GM23338 (cell line): Measurements from ENCODE around the gene ABCA6. TPM values are rescaled to one million over a fixed set of nuclear protein-coding genes. Genes with fewer than 3 reads are reported as not detected.

Experiments
- ATAC-seq: fragments of 200-7000 bp; cut with Tn5 transposase; 3 replicates; pipeline ENCODE4 v1.9.1; 2020
- DNase-seq: peaks from one replicate; pipeline ENCODE4 v3.0.0-alpha.2; 2015; ENCODE audit warnings: low spot score
- H2AFZ ChIP-seq: fragments of 200-600 bp; sonication (generic); 2 replicates; pipeline ENCODE4 v1.8.0; 2016; ENCODE audit warnings: antibody characterized with exemption, mild to moderate bottlenecking, moderate library complexity
- H3F3A ChIP-seq: fragments of 200-600 bp; sonication (generic); replicated peaks from 2 replicates; pipeline ENCODE4 v1.8.0; 2017; ENCODE audit warnings: antibody characterized with exemption, mixed run types, low read depth
- H3K27ac ChIP-seq: fragments of 200-600 bp; sonication (generic); 2 replicates; pipeline ENCODE4 v1.6.1; 2016; ENCODE audit warnings: low read depth
- H3K27me3 ChIP-seq: fragments of 200-600 bp; sonication (generic); 2 replicates; pipeline ENCODE4 v1.8.0; 2016; ENCODE audit warnings: mild to moderate bottlenecking, mixed run types, moderate library complexity; ENCODE audit not compliant: insufficient read depth
- H3K36me3 ChIP-seq: fragments of 200-600 bp; sonication (generic); 2 replicates; pipeline ENCODE4 v1.8.0; 2016; ENCODE audit warnings: mild to moderate bottlenecking; ENCODE audit not compliant: insufficient read depth
- H3K4me1 ChIP-seq: fragments of 200-600 bp; sonication (generic); 2 replicates; pipeline ENCODE4 v1.8.0; 2016; ENCODE audit warnings: mild to moderate bottlenecking, moderate library complexity; ENCODE audit not compliant: insufficient read depth
- H3K4me2 ChIP-seq: fragments of 200-600 bp; sonication (generic); 2 replicates; pipeline ENCODE4 v1.7.1; 2017; ENCODE audit warnings: mixed run types
- H3K4me3 ChIP-seq: fragments of 200-600 bp; sonication (generic); 2 replicates; pipeline ENCODE4 v1.6.1; 2016; ENCODE audit warnings: mixed run types
- H3K79me2 ChIP-seq: fragments of 200-600 bp; sonication (generic); replicated peaks from 2 replicates; pipeline ENCODE4 v1.8.0; 2017; ENCODE audit warnings: mild to moderate bottlenecking; ENCODE audit not compliant: insufficient read depth
- H3K9me2 ChIP-seq: fragments of 200-600 bp; sonication (generic); 2 replicates; pipeline ENCODE4 v1.8.0; 2017; ENCODE audit not compliant: insufficient read depth
- H4K20me1 ChIP-seq: fragments of 200-600 bp; sonication (generic); replicated peaks from 2 replicates; pipeline ENCODE4 v1.8.0; 2017; ENCODE audit warnings: mild to moderate bottlenecking; ENCODE audit not compliant: insufficient read depth
- H3K27ac Mint-ChIP-seq: 2 replicates; pipeline ENCODE4 v1.8.0; 2020; ENCODE audit warnings: inconsistent platforms, mild to moderate bottlenecking, moderate library complexity, mixed read lengths
- H3K27me3 Mint-ChIP-seq: 3 replicates; pipeline ENCODE4 v1.8.0; 2022; ENCODE audit warnings: low read depth, mild to moderate bottlenecking, moderate library complexity, mixed read lengths, inconsistent platforms; ENCODE audit not compliant: insufficient read depth, poor library complexity
- H3K36me3 Mint-ChIP-seq: 3 replicates; pipeline ENCODE4 v1.8.0; 2021; ENCODE audit warnings: low read depth, mild to moderate bottlenecking, inconsistent platforms, moderate library complexity, mixed read lengths
- H3K4me1 Mint-ChIP-seq: 3 replicates; pipeline ENCODE4 v1.8.0; 2020; ENCODE audit warnings: mild to moderate bottlenecking, inconsistent platforms, mixed read lengths
- H3K4me3 Mint-ChIP-seq: 3 replicates; pipeline ENCODE4 v1.8.0; 2021; ENCODE audit warnings: moderate library complexity, mild to moderate bottlenecking, inconsistent platforms, mixed read lengths
- H3K9me3 Mint-ChIP-seq: 3 replicates; pipeline ENCODE4 v1.8.0; 2020; ENCODE audit warnings: moderate library complexity, mild to moderate bottlenecking, inconsistent platforms, mixed read lengths
- EZH2 ChIP-seq: fragments of 200-600 bp; sonication (generic); IDR thresholded peaks from one replicate; pipeline ENCODE4 v1.8.0; 2017; ENCODE audit warnings: antibody characterized with exemption, mild to moderate bottlenecking, low read depth; ENCODE audit not compliant: unreplicated experiment
- JUNB ChIP-seq: IDR thresholded peaks from one replicate; pipeline ENCODE4 v1.6.1; 2016; ENCODE audit warnings: antibody characterized with exemption; ENCODE audit not compliant: unreplicated experiment
- STAT1 ChIP-seq: IDR thresholded peaks from one replicate; pipeline ENCODE4 v1.6.1; 2016; ENCODE audit warnings: antibody characterized with exemption; ENCODE audit not compliant: unreplicated experiment
- ZNF114 ChIP-seq: fragments of 250-450 bp; sonication (Bioruptor Pico); IDR thresholded peaks from 2 replicates; pipeline ENCODE4 v1.5.0; 2020; ENCODE audit warnings: mild to moderate bottlenecking, moderate library complexity
- polyA plus RNA-seq: library from polyadenylated mRNA; unstranded; fragments of >200 nt; fragmentation: Nextera tagmentation; extraction: Ambion mirVana; gene quantifications from 2 replicates; pipeline ENCODE4 v1.2.1, GENCODE V29; 2016
- total RNA-seq: library from RNA; depleted of rRNA; stranded (reverse); fragments of >200 nt; shearing (Covaris generic); gene quantifications from 2 replicates; pipeline ENCODE4 v1.2.3, GENCODE V29; 2014
- TF ChIP-seq, protein P1 (sequence below), 2 experiments: fragments of 200-600 bp in 1 of 2; sonication (generic) in 1 of 2; conservative IDR thresholded peaks; 2 replicates each; pipeline versions ENCODE4 v1.5.1 to v1.6.1; 2016 to 2017; ENCODE audit warnings: antibody characterized with exemption in 2 of 2, low read depth in 2 of 2, mild to moderate bottlenecking in 2 of 2, moderate library complexity in 1 of 2

Gene ABCA6
- total and polyA plus RNA-seq, 2 experiments from 2014 or later, result not detected

DNA sequence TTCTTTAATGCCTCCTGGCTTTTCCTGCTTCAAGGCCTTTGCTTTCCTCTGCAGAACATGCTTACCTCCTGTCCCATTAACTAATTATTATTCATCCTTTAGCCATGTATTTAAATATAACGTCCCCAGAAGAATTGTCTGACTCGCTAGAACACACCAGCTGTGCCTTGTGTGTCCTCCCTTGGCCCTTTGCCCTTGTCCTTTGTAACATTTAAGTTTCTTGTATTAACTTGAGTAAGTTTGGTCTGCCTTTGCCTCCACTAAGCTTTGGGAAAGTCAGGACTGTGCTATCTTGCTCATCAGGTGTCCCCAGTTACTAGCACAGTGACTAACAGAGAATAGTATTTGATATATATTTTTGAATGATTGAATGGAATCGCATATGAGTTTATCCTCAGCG is 51.3 kb downstream of the ABCA6 start:
- Histone ChIP-seq H3K9me2 (no peaks in the 10 kb centered on the region), H3K4me2 (no peak overlapping the region), H3K4me1 (no peaks in the 10 kb centered on the region), H4K20me1 (no peaks in the 10 kb centered on the region), H3K27ac (no peak overlapping the region), H2AFZ (no peak overlapping the region), H3K79me2 (no peaks in the 10 kb centered on the region), H3K27me3 (no peaks in the 10 kb centered on the region), H3K4me3 (no peak overlapping the region), H3K36me3 (no peaks in the 10 kb centered on the region), H3F3A (no peaks in the 10 kb centered on the region)
- no peak overlapping the region for H3K27ac Mint-ChIP-seq
- no peak overlapping the region for H3K4me3 Mint-ChIP-seq
- ATAC-seq, result no peak
- TF ChIP-seq ZNF114 (CRISPR knock-in tag) (no peak), STAT1 (no peak), EZH2 (no peak)
- TF ChIP-seq, protein P1, sequence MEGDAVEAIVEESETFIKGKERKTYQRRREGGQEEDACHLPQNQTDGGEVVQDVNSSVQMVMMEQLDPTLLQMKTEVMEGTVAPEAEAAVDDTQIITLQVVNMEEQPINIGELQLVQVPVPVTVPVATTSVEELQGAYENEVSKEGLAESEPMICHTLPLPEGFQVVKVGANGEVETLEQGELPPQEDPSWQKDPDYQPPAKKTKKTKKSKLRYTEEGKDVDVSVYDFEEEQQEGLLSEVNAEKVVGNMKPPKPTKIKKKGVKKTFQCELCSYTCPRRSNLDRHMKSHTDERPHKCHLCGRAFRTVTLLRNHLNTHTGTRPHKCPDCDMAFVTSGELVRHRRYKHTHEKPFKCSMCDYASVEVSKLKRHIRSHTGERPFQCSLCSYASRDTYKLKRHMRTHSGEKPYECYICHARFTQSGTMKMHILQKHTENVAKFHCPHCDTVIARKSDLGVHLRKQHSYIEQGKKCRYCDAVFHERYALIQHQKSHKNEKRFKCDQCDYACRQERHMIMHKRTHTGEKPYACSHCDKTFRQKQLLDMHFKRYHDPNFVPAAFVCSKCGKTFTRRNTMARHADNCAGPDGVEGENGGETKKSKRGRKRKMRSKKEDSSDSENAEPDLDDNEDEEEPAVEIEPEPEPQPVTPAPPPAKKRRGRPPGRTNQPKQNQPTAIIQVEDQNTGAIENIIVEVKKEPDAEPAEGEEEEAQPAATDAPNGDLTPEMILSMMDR (conservative IDR thresholded peaks at IDR 0.05; ENCODE audit: low read depth in 2 of 2), result no peak
- H3K4me1 Mint-ChIP-seq, result no peaks in the 10 kb centered on the region
- no peaks in the 10 kb centered on the region for H3K36me3 Mint-ChIP-seq
- no peaks in the 10 kb centered on the region for H3K9me3 Mint-ChIP-seq
- H3K27me3 Mint-ChIP-seq, result no peaks in the 10 kb centered on the region
- no peak for DNase-seq

DNA sequence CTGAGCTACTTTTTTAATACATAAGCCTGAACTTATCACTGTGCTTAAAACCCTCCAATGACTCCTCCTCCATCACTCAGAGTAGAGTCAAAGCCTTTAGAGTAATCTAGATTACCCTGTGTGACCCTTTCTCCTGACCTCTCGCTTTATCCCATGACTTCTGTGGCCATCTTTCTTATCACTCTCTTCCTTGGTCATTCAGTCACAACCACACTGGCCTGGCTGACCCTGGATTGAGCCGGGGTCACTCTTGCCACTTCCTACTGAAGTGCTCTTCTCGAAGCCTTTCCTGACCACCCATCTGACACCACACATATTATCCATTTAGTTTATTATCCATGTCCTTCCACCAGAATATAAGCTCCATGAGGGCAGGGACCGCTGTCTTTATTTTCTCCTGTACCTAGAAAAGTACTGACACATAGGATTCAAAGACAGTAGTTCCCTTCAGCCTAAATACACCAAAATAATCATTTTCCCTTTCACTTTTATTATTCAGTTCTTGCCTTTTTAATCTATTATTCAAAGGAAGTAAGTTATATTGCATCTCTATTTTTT is 53.0 kb downstream of the ABCA6 start:
- H4K20me1 ChIP-seq, result no peaks in the 10 kb centered on the region
- no peaks in the 10 kb centered on the region; the same call in 2 of the 3 replicates for H3K9me3 Mint-ChIP-seq
- DNase-seq, result no peak
- ATAC-seq, result no peak
- no peaks in the 10 kb centered on the region; the same call in 2 of the 3 replicates for H3K36me3 Mint-ChIP-seq
- peaks cover 2% of the 10 kb centered on the region; the same call in 1 of the 3 replicates for H3K4me1 Mint-ChIP-seq
- no peak overlapping the region for H3K4me3 ChIP-seq
- H3K27ac Mint-ChIP-seq, result no peak overlapping the region
- H3K9me2 ChIP-seq, result no peaks in the 10 kb centered on the region
- no peaks in the 10 kb centered on the region for H3F3A ChIP-seq
- H3K4me2 ChIP-seq, result no peak overlapping the region
- H3K27me3 ChIP-seq, result no peaks in the 10 kb centered on the region
- no peaks in the 10 kb centered on the region for H3K4me1 ChIP-seq
- no peaks in the 10 kb centered on the region for H3K36me3 ChIP-seq
- no peak for TF ChIP-seq JUNB
- H2AFZ ChIP-seq, result no peak overlapping the region
- H3K4me3 Mint-ChIP-seq, result no peak overlapping the region
- H3K27ac ChIP-seq, result no peak overlapping the region
- H3K79me2 ChIP-seq, result no peaks in the 10 kb centered on the region
- no peaks in the 10 kb centered on the region for H3K27me3 Mint-ChIP-seq

DNA sequence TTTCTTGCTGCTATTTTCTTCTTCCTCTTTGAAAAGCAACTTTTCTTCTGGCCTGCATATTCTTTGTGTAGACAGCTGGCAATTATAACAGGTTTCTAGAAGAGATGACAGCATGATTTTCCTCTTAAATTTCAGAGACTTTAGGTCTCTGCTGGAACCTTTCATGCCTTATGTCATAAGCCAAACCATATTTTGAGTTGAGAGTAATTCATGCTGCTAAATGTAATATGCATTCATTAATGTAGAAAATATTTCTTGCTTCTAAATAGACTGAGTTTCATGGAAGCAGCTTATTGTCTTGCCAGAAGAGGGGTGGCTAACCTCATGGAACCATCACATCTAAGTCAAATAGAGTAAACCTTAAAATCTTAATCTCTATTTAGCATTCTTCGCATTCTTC is 55.1 kb downstream of the ABCA6 start:
- Histone ChIP-seq H3K4me3 (no peak overlapping the region), H3K36me3 (no peaks in the 10 kb centered on the region; the same call in 1 of the 2 replicates), H2AFZ (no peak overlapping the region), H3K4me2 (no peak overlapping the region), H3K27me3 (no peaks in the 10 kb centered on the region), H4K20me1 (no peaks in the 10 kb centered on the region), H3K9me2 (no peaks in the 10 kb centered on the region; the same call in 1 of the 2 replicates), H3K79me2 (no peaks in the 10 kb centered on the region), H3F3A (no peaks in the 10 kb centered on the region), H3K27ac (no peak overlapping the region), H3K4me1 (no peaks in the 10 kb centered on the region)
- Mint-ChIP-seq H3K4me3 (no peak overlapping the region), H3K4me1 (peaks cover 2% of the 10 kb centered on the region; the same call in 1 of the 3 replicates), H3K27ac (no peak overlapping the region), H3K36me3 (no peaks in the 10 kb centered on the region; the same call in 2 of the 3 replicates), H3K27me3 (no peaks in the 10 kb centered on the region), H3K9me3 (peaks cover 10% of the 10 kb centered on the region; the same call in 2 of the 3 replicates)
- ATAC-seq (no peak), DNase-seq (no peak)
- TF ChIP-seq, protein P1 (conservative IDR thresholded peaks at IDR 0.05; ENCODE audit: low read depth in 2 of 2), result no peak
- no peak for TF ChIP-seq ZNF114 (CRISPR knock-in tag)
